ENCODE measurements around the gene PTPRN2. TPM values are rescaled to one million over a fixed set of nuclear protein-coding genes. Genes with fewer than 3 reads are reported as not detected.

Gene PTPRN2
- polyA plus RNA-seq, 4 donors, result 1.6 to 11.7 (median 4.0) TPM

- H3K9me3 ChIP-seq (ENCODE audit: control insufficient read depth in 2 of 2, insufficient read depth in 1 of 2, low read depth in 1 of 2, low read length in 1 of 2), result peaks cover 0 to 42% of the 10 kb centered on the region in 2 donors
- no peak overlapping the region for H3K4me3 ChIP-seq (ENCODE audit: low read depth in 1 of 3, low read length in 3 of 3)
- no peaks in the 10 kb centered on the region for H3K27me3 ChIP-seq (ENCODE audit: control insufficient read depth in 3 of 3, insufficient read depth in 3 of 3, low read length in 3 of 3)
- H3K27ac ChIP-seq (ENCODE audit: low read depth in 1 of 3, low read length in 2 of 3), result no peak overlapping the region
- WGBS, 3 donors, result 65 to 70% (median 65%) methylated on average over 4 of the region's 4 CpGs
- DNase-seq, result no peak
- no peaks in the 10 kb centered on the region for H3K36me3 ChIP-seq (ENCODE audit: control insufficient read depth in 3 of 3, insufficient read depth in 2 of 3, low read depth in 1 of 3, low read length in 3 of 3)
- no peak for FAIRE-seq
- H3K4me1 ChIP-seq (ENCODE audit: control insufficient read depth in 3 of 3, insufficient read depth in 2 of 3, low read depth in 1 of 3, low read length in 2 of 3), result no peaks in the 10 kb centered on the region
These were observed 295.6 kb downstream of the PTPRN2 start for GRCh38 chr7:158291998-158292397.

DNA sequence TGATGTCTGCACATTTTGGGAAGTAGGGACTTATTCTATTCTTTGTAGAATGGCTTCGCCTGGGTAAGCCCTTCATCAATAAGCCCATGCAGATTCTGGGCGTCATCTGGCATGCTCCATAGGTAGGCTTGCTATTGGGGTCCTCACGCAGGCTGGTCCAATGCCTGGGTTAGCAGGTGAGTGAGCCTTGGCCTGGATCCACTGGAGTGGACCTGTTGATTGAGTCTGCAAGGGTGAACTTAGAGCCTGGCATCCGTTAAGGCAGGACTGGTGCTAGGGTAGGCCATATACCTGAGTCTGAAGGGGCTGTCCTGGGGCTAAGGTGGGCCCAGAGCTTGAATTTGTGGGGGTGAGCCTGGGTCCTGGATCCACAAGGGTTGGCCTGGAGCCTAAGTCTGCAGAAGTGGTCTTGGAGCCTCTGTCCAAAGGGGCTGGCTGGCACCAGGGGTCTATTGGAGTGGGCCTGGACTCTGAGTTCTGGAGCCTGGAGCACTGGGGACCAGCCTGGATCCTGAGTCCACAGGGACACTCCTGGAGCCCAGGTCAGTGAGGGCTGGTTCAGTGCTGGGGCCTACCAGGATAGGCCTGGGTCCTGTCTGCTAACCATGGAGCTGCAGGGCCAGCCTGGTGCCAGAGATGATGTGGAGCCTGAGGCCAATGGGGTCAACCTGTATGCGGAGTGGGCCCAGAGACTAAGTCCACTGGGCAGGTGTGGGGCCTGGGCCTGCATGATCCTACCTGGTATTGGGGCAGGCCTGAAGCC is 297.7 kb downstream of the PTPRN2 start:
- WGBS, 3 donors, result 90 to 97% (median 93%) methylated on average over 5 of the region's 5 CpGs
- FAIRE-seq, result no peak
- no peaks in the 10 kb centered on the region for H3K27me3 ChIP-seq (ENCODE audit: control insufficient read depth in 3 of 3, insufficient read depth in 3 of 3, low read length in 3 of 3)
- H3K36me3 ChIP-seq (ENCODE audit: control insufficient read depth in 3 of 3, insufficient read depth in 2 of 3, low read depth in 1 of 3, low read length in 3 of 3), result no peaks in the 10 kb centered on the region
- no peak for DNase-seq
- no peak overlapping the region for H3K4me3 ChIP-seq (ENCODE audit: low read depth in 1 of 3, low read length in 3 of 3)
- no peak overlapping the region for H3K27ac ChIP-seq (ENCODE audit: low read depth in 1 of 3, low read length in 2 of 3)
- peaks cover 0 to 35% of the 10 kb centered on the region in 2 donors for H3K9me3 ChIP-seq (ENCODE audit: control insufficient read depth in 2 of 2, insufficient read depth in 1 of 2, low read depth in 1 of 2, low read length in 1 of 2)
- no peaks in the 10 kb centered on the region for H3K4me1 ChIP-seq (ENCODE audit: control insufficient read depth in 3 of 3, insufficient read depth in 2 of 3, low read depth in 1 of 3, low read length in 2 of 3)

- Histone ChIP-seq H3K4me3 (ENCODE audit: low read depth in 1 of 3, low read length in 3 of 3) (no peak overlapping the region), H3K9me3 (ENCODE audit: control insufficient read depth in 2 of 2, insufficient read depth in 1 of 2, low read depth in 1 of 2, low read length in 1 of 2) (peaks cover 0 to 35% of the 10 kb centered on the region in 2 donors), H3K27me3 (ENCODE audit: control insufficient read depth in 3 of 3, insufficient read depth in 3 of 3, low read length in 3 of 3) (no peaks in the 10 kb centered on the region), H3K27ac (ENCODE audit: low read depth in 1 of 3, low read length in 2 of 3) (no peak overlapping the region), H3K36me3 (ENCODE audit: control insufficient read depth in 3 of 3, insufficient read depth in 2 of 3, low read depth in 1 of 3, low read length in 3 of 3) (no peaks in the 10 kb centered on the region), H3K4me1 (ENCODE audit: control insufficient read depth in 3 of 3, insufficient read depth in 2 of 3, low read depth in 1 of 3, low read length in 2 of 3) (no peaks in the 10 kb centered on the region)
- DNase-seq (no peak), FAIRE-seq (no peak)
- 90 to 98% (median 91%) methylated on average over 2 of the region's 2 CpGs for WGBS, 3 donors
These were observed 298.4 kb downstream of the PTPRN2 start for GRCh38 chr7:158289231-158289630.

DNA sequence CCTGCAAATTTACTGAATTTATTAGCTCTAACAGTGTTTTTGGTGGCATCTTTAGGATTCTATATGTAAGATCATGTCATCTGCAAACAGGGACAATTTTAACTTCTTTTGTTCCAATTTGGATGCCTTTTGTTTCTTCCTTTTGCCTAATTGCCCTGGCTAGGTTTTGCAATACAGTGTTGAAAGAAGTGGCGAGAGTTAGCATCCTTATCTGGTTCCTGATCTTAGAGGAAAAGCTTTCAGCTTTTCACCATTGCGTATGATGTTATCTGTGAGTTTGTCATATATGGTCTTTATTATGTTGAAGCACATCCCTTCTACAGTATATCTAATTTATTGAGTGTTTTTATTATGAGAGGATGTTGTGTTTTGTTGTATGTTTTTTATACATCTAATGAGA is 301.4 kb downstream of the PTPRN2 start:
- Histone ChIP-seq H3K4me1 (ENCODE audit: control insufficient read depth in 3 of 3, insufficient read depth in 2 of 3, low read depth in 1 of 3, low read length in 2 of 3) (no peaks in the 10 kb centered on the region), H3K36me3 (ENCODE audit: control insufficient read depth in 3 of 3, insufficient read depth in 2 of 3, low read depth in 1 of 3, low read length in 3 of 3) (no peaks in the 10 kb centered on the region), H3K9me3 (ENCODE audit: control insufficient read depth in 2 of 2, insufficient read depth in 1 of 2, low read depth in 1 of 2, low read length in 1 of 2) (peaks cover 0 to 44% of the 10 kb centered on the region in 2 donors), H3K4me3 (ENCODE audit: low read depth in 1 of 3, low read length in 3 of 3) (no peak overlapping the region), H3K27ac (ENCODE audit: low read depth in 1 of 3, low read length in 2 of 3) (no peak overlapping the region), H3K27me3 (ENCODE audit: control insufficient read depth in 3 of 3, insufficient read depth in 3 of 3, low read length in 3 of 3) (no peaks in the 10 kb centered on the region)
- FAIRE-seq, result no peak
- WGBS, 3 donors, result 78 to 93% (median 82%) methylated on average over 2 of the region's 2 CpGs
- DNase-seq, result no peak

- WGBS, 3 donors, result 91 to 99% (median 97%) methylated on average over 9 of the region's 9 CpGs
- Histone ChIP-seq H3K36me3 (ENCODE audit: control insufficient read depth in 3 of 3, insufficient read depth in 2 of 3, low read depth in 1 of 3, low read length in 3 of 3) (no peaks in the 10 kb centered on the region), H3K4me1 (ENCODE audit: control insufficient read depth in 3 of 3, insufficient read depth in 2 of 3, low read depth in 1 of 3, low read length in 2 of 3) (no peaks in the 10 kb centered on the region), H3K9me3 (ENCODE audit: control insufficient read depth in 2 of 2, insufficient read depth in 1 of 2, low read depth in 1 of 2, low read length in 1 of 2) (peaks cover 0 to 38% of the 10 kb centered on the region in 2 donors), H3K4me3 (ENCODE audit: low read depth in 1 of 3, low read length in 3 of 3) (no peak overlapping the region), H3K27ac (ENCODE audit: low read depth in 1 of 3, low read length in 2 of 3) (no peak overlapping the region), H3K27me3 (ENCODE audit: control insufficient read depth in 3 of 3, insufficient read depth in 3 of 3, low read length in 3 of 3) (no peaks in the 10 kb centered on the region)
- FAIRE-seq, result no peak
- no peak for DNase-seq
These were observed 302.2 kb downstream of the PTPRN2 start for GRCh38 chr7:158285383-158285770.

GRCh38 chr7:158284617-158285382 is 302.8 kb downstream of the PTPRN2 start:
- DNase-seq, result no peak
- Histone ChIP-seq H3K4me1 (ENCODE audit: control insufficient read depth in 3 of 3, insufficient read depth in 2 of 3, low read depth in 1 of 3, low read length in 2 of 3) (no peaks in the 10 kb centered on the region), H3K36me3 (ENCODE audit: control insufficient read depth in 3 of 3, insufficient read depth in 2 of 3, low read depth in 1 of 3, low read length in 3 of 3) (no peaks in the 10 kb centered on the region)

DNA sequence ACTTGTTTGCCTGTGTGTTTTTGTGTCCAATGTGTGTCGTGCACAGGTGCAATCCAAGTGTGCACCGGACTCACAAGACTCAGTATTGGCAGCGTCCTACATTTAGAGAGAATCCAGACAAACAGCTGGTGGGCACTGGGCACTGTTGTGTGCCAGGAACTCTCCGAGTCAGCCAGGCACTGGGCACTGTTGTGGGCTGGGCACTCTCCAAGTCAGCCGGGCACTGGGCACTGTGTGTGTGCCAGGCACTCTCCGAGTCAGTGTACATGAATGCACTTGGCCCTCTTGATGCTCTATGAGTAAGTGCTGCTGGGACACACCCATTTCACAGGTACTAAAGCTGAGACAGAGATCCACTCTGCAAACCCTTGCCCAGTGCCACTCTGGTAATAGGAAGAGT is 303.5 kb downstream of the PTPRN2 start:
- DNase-seq, result no peak
- FAIRE-seq, result no peak
- Histone ChIP-seq H3K36me3 (ENCODE audit: control insufficient read depth in 3 of 3, insufficient read depth in 2 of 3, low read depth in 1 of 3, low read length in 3 of 3) (no peaks in the 10 kb centered on the region), H3K9me3 (ENCODE audit: control insufficient read depth in 2 of 2, insufficient read depth in 1 of 2, low read depth in 1 of 2, low read length in 1 of 2) (peaks cover 0 to 32% of the 10 kb centered on the region in 2 donors), H3K4me3 (ENCODE audit: low read depth in 1 of 3, low read length in 3 of 3) (no peak overlapping the region), H3K27me3 (ENCODE audit: control insufficient read depth in 3 of 3, insufficient read depth in 3 of 3, low read length in 3 of 3) (no peaks in the 10 kb centered on the region), H3K4me1 (ENCODE audit: control insufficient read depth in 3 of 3, insufficient read depth in 2 of 3, low read depth in 1 of 3, low read length in 2 of 3) (no peaks in the 10 kb centered on the region), H3K27ac (ENCODE audit: low read depth in 1 of 3, low read length in 2 of 3) (no peak overlapping the region)
- 85 to 90% (median 85%) methylated on average over 6 of the region's 6 CpGs for WGBS, 3 donors

More at GRCh38 chr7:158284617-158285382, 302.8 kb downstream of the PTPRN2 start:
- 86 to 90% (median 89%) methylated on average over 18 of the region's 18 CpGs for WGBS, 3 donors
- FAIRE-seq, result no peak
- Histone ChIP-seq H3K4me3 (ENCODE audit: low read depth in 1 of 3, low read length in 3 of 3) (no peak overlapping the region), H3K9me3 (ENCODE audit: control insufficient read depth in 2 of 2, insufficient read depth in 1 of 2, low read depth in 1 of 2, low read length in 1 of 2) (peaks cover 0 to 35% of the 10 kb centered on the region in 2 donors), H3K27ac (ENCODE audit: low read depth in 1 of 3, low read length in 2 of 3) (no peak overlapping the region), H3K27me3 (ENCODE audit: control insufficient read depth in 3 of 3, insufficient read depth in 3 of 3, low read length in 3 of 3) (no peaks in the 10 kb centered on the region)

DNA sequence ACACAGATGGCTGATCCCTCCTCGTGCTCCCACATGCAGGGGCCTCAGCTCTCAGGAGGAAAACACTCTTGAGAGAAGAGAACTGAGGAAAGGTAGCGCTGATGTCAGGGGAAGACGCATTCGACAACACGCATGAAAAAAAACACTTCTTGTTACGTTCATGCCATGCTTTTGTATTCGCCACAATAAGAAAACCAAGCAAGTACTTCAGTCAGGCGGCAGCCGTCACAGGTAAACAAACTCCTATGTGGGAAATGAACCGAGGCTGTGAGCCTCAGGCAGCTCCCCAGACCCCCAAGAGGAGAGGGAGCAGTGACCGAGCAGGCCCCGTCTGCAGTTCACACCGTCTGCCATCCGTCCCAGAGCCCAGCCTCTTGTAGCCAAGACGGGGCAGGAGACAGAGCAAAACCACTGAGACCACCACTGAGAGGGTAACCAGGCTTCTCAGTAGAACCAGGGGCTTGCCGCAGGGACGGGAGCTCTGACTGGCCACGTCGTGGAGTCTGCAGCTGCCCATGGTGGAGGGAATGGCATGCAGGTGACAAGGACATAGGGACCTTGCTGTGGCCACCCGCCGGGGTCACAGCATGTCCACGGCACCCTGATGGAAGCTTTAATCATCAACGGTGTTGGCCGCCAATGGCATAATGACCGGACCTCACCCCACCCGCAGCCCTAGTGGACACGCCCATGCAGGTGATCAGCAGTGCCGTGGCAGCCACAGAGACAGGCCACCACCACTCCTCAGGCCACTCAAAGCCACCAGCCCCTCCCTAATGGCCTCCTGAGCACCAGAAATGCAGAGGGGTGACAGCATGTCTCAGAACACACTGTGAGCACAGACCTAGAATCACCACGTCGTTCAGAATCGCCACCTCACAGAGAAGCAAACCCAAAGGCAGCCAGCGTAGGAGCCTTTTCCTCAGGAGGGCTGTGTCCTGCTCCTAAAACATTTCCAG is 304.3 kb downstream of the PTPRN2 start:
- 81 to 86% (median 85%) methylated on average over 32 of the region's 32 CpGs for WGBS, 3 donors
- no peak overlapping the region for H3K4me3 ChIP-seq (ENCODE audit: low read depth in 1 of 3, low read length in 3 of 3)
- no peaks in the 10 kb centered on the region for H3K27me3 ChIP-seq (ENCODE audit: control insufficient read depth in 3 of 3, insufficient read depth in 3 of 3, low read length in 3 of 3)
- FAIRE-seq (no peak), DNase-seq (no peak)
- no peaks in the 10 kb centered on the region for H3K36me3 ChIP-seq (ENCODE audit: control insufficient read depth in 3 of 3, insufficient read depth in 2 of 3, low read depth in 1 of 3, low read length in 3 of 3)
- peaks cover 0 to 32% of the 10 kb centered on the region in 2 donors for H3K9me3 ChIP-seq (ENCODE audit: control insufficient read depth in 2 of 2, insufficient read depth in 1 of 2, low read depth in 1 of 2, low read length in 1 of 2)
- no peak overlapping the region for H3K27ac ChIP-seq (ENCODE audit: low read depth in 1 of 3, low read length in 2 of 3)
- no peaks in the 10 kb centered on the region for H3K4me1 ChIP-seq (ENCODE audit: control insufficient read depth in 3 of 3, insufficient read depth in 2 of 3, low read depth in 1 of 3, low read length in 2 of 3)
